ENCODE data around the gene C7. TPM values are rescaled to one million over a fixed set of nuclear protein-coding genes. Genes with fewer than 3 reads are reported as not detected.

Gene C7
- total and polyA plus RNA-seq, 10 of the 15 experiments (the other 5 are each of a cell fraction or from before 2014, with no cell fraction given): 0.90 TPM; not detected in 9

DNA sequence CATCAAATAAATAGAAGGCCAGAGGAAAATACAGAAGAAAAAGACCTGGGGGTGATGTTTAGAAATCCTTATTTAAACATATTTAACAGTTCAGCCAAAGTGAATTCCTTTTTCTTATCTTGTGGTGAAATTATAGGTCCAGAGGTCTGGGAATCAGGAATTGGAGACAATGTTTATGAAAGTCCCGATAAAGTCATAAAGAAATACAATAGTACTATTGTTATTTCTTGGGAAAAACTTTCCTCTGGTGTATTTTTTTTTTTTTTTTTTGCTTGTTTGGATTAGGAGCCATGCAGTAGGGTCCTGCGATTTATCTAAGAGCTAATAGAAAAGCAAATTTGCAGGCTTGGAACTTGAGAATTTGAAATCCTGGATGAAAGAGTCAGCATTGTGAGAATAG is 426 bp downstream of the C7 start (continued):
- TF ChIP-seq, protein P1, sequence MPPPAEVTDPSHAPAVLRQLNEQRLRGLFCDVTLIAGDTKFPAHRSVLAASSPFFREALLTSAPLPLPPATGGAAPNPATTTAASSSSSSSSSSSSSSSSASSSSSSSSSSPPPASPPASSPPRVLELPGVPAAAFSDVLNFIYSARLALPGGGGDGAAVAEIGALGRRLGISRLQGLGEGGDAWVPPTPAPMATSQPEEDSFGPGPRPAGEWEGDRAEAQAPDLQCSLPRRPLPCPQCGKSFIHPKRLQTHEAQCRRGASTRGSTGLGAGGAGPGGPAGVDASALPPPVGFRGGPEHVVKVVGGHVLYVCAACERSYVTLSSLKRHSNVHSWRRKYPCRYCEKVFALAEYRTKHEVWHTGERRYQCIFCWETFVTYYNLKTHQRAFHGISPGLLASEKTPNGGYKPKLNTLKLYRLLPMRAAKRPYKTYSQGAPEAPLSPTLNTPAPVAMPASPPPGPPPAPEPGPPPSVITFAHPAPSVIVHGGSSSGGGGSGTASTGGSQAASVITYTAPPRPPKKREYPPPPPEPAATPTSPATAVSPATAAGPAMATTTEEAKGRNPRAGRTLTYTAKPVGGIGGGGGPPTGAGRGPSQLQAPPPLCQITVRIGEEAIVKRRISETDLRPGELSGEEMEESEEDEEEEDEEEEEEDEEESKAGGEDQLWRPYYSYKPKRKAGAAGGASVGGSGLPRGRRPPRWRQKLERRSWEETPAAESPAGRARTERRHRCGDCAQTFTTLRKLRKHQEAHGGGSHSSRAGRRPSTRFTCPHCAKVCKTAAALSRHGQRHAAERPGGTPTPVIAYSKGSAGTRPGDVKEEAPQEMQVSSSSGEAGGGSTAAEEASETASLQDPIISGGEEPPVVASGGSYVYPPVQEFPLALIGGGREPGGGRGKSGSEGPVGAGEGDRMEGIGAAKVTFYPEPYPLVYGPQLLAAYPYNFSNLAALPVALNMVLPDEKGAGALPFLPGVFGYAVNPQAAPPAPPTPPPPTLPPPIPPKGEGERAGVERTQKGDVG (CRISPR knock-in tag; IDR thresholded peaks at IDR 0.05): no peak

DNA sequence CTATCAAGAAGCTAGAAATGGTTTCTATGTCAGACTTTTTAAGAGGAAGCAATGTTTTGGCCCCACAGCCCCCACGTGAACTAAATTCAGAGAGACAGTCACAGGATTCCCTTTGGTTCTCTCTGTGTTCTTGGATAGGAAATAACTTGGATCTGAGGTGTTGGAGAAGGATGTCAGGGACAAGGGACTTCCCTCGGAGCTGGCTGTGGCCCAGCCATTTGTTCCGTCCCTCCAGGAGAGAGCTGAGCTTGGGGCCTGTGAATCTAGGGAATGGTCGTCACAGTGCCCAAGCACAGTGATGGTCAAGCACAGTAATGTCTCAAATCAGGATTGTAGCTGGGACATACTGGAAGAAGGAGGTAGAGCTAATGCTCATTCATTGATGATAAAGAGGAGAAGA is 2.0 kb downstream of the C7 start:
- RAD21 ChIA-PET (ENCODE audit: unreplicated experiment): no interaction called here
- in situ Hi-C loops (cut with MboI): no loop called here
- BruUV-seq (replicated peaks): no TSS peak
- Histone ChIP-seq H3K27me3 (replicated peaks in 1 of 2; ENCODE audit: control insufficient read depth in 2 of 2, insufficient read depth in 2 of 2, low read length in 1 of 2) (no peaks in the 10 kb centered on the region), H3K27ac (ENCODE audit: control insufficient read depth, insufficient read depth) (no peak overlapping the region), H3K9me3 (replicated peaks; ENCODE audit: control insufficient read depth, insufficient read depth, low read length) (no peaks in the 10 kb centered on the region), H3K4me2 (ENCODE audit: control insufficient read depth, insufficient read depth) (no peak overlapping the region), H4K20me1 (ENCODE audit: control insufficient read depth, insufficient read depth) (no peaks in the 10 kb centered on the region), H3K4me3 (no peak overlapping the region), H3K9ac (ENCODE audit: control insufficient read depth, insufficient read depth, low read length) (no peak overlapping the region), H3K79me2 (ENCODE audit: control insufficient read depth, insufficient read depth, low read length) (no peaks in the 10 kb centered on the region), H2AFZ (ENCODE audit: control insufficient read depth, low read depth, low read length) (no peak overlapping the region), H3K36me3 (ENCODE audit: control insufficient read depth in 2 of 2, insufficient read depth in 2 of 2, low read length in 1 of 2) (no peaks in the 10 kb centered on the region), H3K4me1 (ENCODE audit: control insufficient read depth, insufficient read depth, low read length) (no peaks in the 10 kb centered on the region)
- intact Hi-C loops (cut with micrococcal nuclease; ENCODE audit: unreplicated experiment): no loop called here
- POLR2A ChIA-PET: no interaction called here
- SMC1A ChIA-PET (ENCODE audit: uncharacterized antibody, unreplicated experiment): interaction anchor here (1.2 kb wide), 1 partner anchor 1312 kb away, joined by 4 read pairs; no protein-coding TSS in a partner anchor
- no peak for ATAC-seq
- TF ChIP-seq POU2F2 (IDR thresholded peaks at IDR 0.05; ENCODE audit: borderline replicate concordance, low read depth, low read length) (no peak), FOS (IDR thresholded peaks at IDR 0.05; ENCODE audit: borderline replicate concordance, extremely low read depth, insufficient read length) (no peak), PAX8 (IDR thresholded peaks at IDR 0.05) (no peak), SMAD1 (IDR thresholded peaks at IDR 0.05; ENCODE audit: low read depth, partially characterized antibody) (no peak), NR2F1 (conservative IDR thresholded peaks at IDR 0.05) (no peak), ATF7 (IDR thresholded peaks at IDR 0.05; ENCODE audit: low read depth) (no peak), CHD2 (IDR thresholded peaks at IDR 0.05; ENCODE audit: borderline replicate concordance, low read depth, low read length) (no peak), BCL11A (IDR thresholded peaks at IDR 0.05; ENCODE audit: low read depth, low read length) (no peak), POLR2AphosphoS5 (IDR thresholded peaks at IDR 0.05; ENCODE audit: low read length) (no peak)
- TF ChIP-seq, protein P2, sequence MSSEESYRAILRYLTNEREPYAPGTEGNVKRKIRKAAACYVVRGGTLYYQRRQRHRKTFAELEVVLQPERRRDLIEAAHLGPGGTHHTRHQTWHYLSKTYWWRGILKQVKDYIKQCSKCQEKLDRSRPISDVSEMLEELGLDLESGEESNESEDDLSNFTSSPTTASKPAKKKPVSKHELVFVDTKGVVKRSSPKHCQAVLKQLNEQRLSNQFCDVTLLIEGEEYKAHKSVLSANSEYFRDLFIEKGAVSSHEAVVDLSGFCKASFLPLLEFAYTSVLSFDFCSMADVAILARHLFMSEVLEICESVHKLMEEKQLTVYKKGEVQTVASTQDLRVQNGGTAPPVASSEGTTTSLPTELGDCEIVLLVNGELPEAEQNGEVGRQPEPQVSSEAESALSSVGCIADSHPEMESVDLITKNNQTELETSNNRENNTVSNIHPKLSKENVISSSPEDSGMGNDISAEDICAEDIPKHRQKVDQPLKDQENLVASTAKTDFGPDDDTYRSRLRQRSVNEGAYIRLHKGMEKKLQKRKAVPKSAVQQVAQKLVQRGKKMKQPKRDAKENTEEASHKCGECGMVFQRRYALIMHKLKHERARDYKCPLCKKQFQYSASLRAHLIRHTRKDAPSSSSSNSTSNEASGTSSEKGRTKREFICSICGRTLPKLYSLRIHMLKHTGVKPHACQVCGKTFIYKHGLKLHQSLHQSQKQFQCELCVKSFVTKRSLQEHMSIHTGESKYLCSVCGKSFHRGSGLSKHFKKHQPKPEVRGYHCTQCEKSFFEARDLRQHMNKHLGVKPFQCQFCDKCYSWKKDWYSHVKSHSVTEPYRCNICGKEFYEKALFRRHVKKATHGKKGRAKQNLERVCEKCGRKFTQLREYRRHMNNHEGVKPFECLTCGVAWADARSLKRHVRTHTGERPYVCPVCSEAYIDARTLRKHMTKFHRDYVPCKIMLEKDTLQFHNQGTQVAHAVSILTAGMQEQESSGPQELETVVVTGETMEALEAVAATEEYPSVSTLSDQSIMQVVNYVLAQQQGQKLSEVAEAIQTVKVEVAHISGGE (CRISPR knock-in tag; IDR thresholded peaks at IDR 0.05): no peak
- TF ChIP-seq, protein P3, sequence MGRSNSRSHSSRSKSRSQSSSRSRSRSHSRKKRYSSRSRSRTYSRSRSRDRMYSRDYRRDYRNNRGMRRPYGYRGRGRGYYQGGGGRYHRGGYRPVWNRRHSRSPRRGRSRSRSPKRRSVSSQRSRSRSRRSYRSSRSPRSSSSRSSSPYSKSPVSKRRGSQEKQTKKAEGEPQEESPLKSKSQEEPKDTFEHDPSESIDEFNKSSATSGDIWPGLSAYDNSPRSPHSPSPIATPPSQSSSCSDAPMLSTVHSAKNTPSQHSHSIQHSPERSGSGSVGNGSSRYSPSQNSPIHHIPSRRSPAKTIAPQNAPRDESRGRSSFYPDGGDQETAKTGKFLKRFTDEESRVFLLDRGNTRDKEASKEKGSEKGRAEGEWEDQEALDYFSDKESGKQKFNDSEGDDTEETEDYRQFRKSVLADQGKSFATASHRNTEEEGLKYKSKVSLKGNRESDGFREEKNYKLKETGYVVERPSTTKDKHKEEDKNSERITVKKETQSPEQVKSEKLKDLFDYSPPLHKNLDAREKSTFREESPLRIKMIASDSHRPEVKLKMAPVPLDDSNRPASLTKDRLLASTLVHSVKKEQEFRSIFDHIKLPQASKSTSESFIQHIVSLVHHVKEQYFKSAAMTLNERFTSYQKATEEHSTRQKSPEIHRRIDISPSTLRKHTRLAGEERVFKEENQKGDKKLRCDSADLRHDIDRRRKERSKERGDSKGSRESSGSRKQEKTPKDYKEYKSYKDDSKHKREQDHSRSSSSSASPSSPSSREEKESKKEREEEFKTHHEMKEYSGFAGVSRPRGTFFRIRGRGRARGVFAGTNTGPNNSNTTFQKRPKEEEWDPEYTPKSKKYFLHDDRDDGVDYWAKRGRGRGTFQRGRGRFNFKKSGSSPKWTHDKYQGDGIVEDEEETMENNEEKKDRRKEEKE (IDR thresholded peaks at IDR 0.05): no peak
- FAIRE-seq: no peak
- WGBS (ENCODE audit: insufficient coverage, insufficient replicate concordance, low lambda C conversion rate, missing lambda C conversion rate): 28% methylated on average over 4 of the region's 4 CpGs
- CTCF ChIA-PET: no interaction called here
- DNase-seq (ENCODE audit: low read depth, low spot score): no peak
